ENCODE measurements around the gene KLHL25.
"Not testable (repeated sequence)": the region's sequence is repeated elsewhere in the genome, so short reads cannot be mapped to it uniquely, and the experiment has no call there.

The KLHL25 gene

GRCh38 chr15:85804481-85805170 lies 9.9 kb upstream of the KLHL25 start:
- DNase-seq (ENCODE audit: low read depth in 3 of 3), result no peak

DNA sequence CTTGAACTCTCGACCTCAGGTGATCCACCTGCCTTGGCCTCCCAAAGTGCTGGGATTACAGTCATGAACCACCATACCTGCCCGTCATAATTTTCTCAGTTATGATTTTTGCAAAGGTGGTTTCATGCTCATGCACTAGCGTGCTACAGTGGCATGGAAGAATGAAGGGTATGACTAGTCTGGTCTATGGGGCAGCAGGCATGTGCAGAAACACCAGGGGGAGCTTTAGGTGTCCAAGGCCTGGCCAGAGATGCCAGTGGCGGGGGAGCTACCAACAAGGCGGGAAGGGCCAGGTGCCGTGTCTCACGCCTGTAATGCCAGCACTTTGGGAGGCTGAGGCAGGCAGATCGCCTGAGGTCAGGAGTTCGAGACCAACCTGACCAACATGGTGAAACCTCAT lies 7.9 kb upstream of the KLHL25 start:
- DNase-seq (ENCODE audit: low read depth in 3 of 3), result not testable (repeated sequence)

- DNase-seq (ENCODE audit: low read depth in 3 of 3), result no peak
These were observed 5.9 kb upstream of the KLHL25 start for GRCh38 chr15:85800478-85801123.

GRCh38 chr15:85796371-85796770 lies 1.6 kb upstream of the KLHL25 start:
- DNase-seq (ENCODE audit: low read depth in 3 of 3), result not testable (repeated sequence)

DNA sequence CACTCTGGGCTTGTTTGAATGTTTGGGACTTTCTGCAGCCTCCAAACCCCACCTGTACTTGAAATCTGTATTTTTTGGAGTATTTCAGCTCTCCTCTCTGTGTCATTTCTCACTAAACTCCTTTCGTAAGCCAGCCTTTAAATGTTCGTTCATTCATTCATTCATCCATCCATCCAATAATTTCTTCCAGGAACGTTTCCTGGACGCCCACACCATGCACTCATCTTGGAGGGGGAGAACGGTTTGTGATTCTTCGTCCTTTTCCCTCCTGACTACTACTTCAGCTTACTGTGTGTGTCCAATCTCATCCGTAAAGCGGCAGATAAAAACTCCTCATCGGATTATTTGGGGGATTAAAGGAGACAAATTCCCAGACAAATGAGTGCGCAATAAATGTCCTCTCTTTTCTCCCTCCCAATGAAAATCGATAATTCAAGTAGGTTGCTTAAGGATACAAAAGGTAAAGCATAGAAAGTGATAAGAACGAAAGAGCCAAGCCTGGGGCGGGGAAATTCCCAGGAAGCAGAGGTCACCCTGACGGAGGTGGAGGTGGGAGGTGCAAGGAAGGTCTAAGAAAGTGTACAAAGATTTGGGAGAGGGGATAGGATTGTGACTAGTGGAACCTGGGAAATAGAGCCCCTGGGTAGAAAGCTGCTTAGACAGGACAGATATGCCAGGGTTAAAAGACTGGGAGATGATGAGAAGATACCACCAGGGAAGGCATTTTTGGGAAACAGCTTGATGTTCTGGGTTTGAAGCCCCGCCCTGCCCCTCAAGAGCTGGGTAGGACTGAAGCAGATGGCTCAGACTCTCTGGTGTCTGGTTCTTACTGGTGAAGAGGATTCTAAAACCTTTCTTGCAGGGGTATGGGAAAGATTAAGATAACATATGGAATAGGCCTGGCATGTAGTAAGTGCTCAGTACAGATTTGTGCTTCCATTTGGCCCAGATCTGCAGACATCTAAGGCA lies 896 bp upstream of the KLHL25 start:
- DNase-seq (ENCODE audit: low read depth in 3 of 3), result no peak

- DNase-seq (ENCODE audit: low read depth in 3 of 3), result peak in 1 of 3 experiments; percentile 34
These were observed 806 bp downstream of the KLHL25 start for GRCh38 chr15:85793641-85794597.

- peak in 1 of 3 experiments; percentile 25 for DNase-seq (ENCODE audit: low read depth in 3 of 3)
These were observed 1.7 kb downstream of the KLHL25 start for GRCh38 chr15:85792912-85793590.

DNA sequence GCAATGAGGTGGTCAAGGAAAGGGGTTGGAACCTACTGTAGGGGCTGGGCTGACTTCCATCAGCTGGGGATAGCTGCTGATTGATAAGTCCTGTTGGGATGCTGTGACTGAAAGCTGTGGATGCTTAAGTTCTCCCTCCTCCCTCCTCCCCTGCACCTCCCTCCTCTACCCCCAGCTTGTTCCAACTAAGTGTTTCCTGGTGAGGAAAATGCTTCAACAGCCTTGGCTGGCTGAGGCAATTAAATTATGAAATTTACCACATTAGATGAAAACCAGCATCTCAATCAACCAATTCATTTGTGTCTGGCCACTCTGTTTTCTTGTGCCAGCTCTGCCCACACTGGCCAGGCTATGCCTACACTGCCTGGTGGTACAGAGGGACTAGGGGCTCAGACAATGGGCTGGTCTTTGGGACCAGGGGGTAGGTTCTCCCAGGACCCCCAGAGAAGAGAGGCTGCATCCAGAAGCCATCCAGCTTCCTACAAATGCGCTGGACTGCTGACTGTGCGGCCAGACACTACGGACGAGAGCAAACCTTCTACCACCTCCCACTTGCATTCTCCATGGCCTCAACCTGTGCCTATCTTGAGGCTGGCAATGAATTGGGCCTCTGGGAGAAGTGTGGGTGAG lies 2.5 kb downstream of the KLHL25 start:
- DNase-seq (ENCODE audit: low read depth in 3 of 3), result no peak

GRCh38 chr15:85789496-85789875 lies 5.2 kb downstream of the KLHL25 start:
- no peak for DNase-seq (ENCODE audit: low read depth in 3 of 3)

- DNase-seq (ENCODE audit: low read depth in 3 of 3), result no peak
These were observed 5.8 kb downstream of the KLHL25 start for GRCh38 chr15:85788771-85789495.

- no peak for DNase-seq (ENCODE audit: low read depth in 3 of 3)
These were observed 8.0 kb downstream of the KLHL25 start for GRCh38 chr15:85786781-85787114.

GRCh38 chr15:85785887-85786780 lies 8.6 kb downstream of the KLHL25 start:
- no peak for DNase-seq (ENCODE audit: low read depth in 3 of 3)

GRCh38 chr15:85782064-85782463 lies 12.7 kb downstream of the KLHL25 start:
- DNase-seq (ENCODE audit: low read depth in 3 of 3), result no peak

DNA sequence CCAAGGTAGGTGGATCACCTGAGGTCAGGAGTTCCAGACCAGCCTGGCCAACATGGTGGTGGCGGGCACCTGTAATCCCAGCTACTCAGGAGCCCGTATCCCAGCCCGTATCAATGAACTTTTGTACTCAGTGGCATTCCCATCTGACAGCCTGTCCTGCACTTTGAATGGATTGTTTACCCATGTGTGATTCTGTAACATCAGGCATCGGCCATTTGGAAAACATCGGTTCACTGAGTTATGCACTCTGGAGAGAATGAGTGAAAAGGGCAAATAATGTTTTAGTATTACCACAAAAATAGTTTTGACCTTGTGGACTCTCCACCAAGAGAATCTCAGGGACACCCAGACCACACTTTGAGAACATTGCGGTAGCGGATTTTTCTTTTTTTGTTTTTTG lies 13.6 kb downstream of the KLHL25 start:
- no peak for DNase-seq (ENCODE audit: low read depth in 3 of 3)

DNA sequence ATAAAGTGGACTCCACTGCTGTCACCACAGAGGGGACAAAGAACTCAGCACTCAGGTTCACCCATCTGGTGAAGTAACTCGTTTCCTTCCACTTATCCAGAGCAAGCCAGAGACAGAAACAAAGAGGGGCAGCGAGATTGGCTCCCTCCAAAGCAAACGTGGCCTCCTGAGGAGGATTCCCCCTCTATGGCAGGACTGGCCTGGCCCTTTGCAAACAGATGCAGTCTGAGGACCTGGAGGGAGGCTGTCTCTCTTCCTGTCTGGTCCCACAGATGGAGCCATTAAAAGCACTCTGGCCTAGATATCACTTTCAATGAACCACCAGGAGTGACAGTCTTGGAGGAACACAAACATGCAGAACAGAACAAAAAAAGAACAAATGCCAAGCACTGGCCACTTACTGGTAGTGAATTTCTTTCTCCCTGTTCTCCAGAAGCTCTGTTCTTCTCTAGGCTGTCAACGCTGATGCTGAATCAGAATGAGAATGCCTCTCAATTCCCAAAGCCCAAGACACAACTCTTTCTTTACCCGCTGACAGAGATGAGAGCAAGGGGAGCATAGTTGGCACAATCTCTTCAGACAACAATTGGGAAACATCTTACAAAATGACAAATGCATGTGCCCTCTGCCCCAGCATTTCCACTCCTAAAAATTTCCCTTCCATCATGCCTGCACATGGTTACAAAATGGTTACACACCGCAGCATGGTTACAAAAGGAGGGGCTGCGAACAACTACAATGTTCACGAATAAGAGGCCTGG lies 14.3 kb downstream of the KLHL25 start:
- DNase-seq (ENCODE audit: low read depth in 3 of 3), result no peak

DNA sequence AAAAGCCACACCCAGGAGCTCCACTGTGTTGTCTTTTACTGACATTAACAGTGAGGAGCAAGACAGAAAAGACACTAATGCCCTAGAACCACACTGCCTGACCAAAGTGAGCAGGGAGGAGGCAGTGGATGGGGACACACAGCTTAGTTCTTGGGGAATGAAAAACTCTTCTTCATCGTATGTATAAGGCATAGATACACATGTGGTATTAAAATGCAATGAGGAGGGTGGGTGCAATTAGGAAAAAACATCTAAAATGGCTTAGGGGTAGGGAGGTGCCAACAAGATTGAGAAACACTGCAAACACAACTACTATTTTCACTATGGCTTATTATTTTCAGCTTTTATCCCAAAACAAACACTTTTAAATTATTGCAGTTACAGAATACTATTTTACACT lies 15.5 kb downstream of the KLHL25 start:
- no peak for DNase-seq (ENCODE audit: low read depth in 3 of 3)

GRCh38 chr15:85778107-85778776 lies 16.5 kb downstream of the KLHL25 start:
- no peak for DNase-seq (ENCODE audit: low read depth in 3 of 3)

Data from stimulated activated CD4-positive, alpha-beta T cell treated with anti-CD3 and anti-CD28 coated beads, TNF-alpha, amount 100 ng/mL, for 24 hours (primary cell).